Parathyroid adenoma (tissue), 2 donors: ENCODE results near the gene SYNJ2.

Source experiments
- H2AFZ ChIP-seq: fragments of 300-600 bp; sonication (generic); one replicate; pipeline ENCODE4 v1.7.0; 2017; ENCODE audit warnings: antibody characterized with exemption, mild to moderate bottlenecking
- H3K27ac ChIP-seq: fragments of 300-600 bp; sonication (generic); one replicate; pipeline ENCODE4 v1.7.0; 2017
- H3K27me3 ChIP-seq: fragments of 300-600 bp; sonication (generic); one replicate; pipeline ENCODE4 v1.7.0; 2017; ENCODE audit warnings: low read length; ENCODE audit not compliant: control insufficient read depth, insufficient read depth
- H3K36me3 ChIP-seq: fragments of 300-600 bp; sonication (generic); one replicate; pipeline ENCODE4 v1.7.0; 2017; ENCODE audit warnings: low read length; ENCODE audit not compliant: control insufficient read depth, insufficient read depth
- H3K4me1 ChIP-seq: fragments of 300-600 bp; sonication (generic); one replicate; pipeline ENCODE4 v1.7.0; 2017; ENCODE audit warnings: control low read depth
- H3K4me2 ChIP-seq: fragments of 300-600 bp; sonication (generic); one replicate; pipeline ENCODE4 v1.7.0; 2017; ENCODE audit warnings: low read length
- H3K4me3 ChIP-seq: fragments of 300-600 bp; sonication (generic); one replicate; pipeline ENCODE4 v1.7.0; 2017; ENCODE audit warnings: low read depth, low read length
- H3K79me2 ChIP-seq: fragments of 300-600 bp; sonication (generic); one replicate; pipeline ENCODE4 v1.7.0; 2017; ENCODE audit warnings: control low read depth
- H3K9ac ChIP-seq: fragments of 300-600 bp; sonication (generic); one replicate; pipeline ENCODE4 v1.7.0; 2017; ENCODE audit warnings: mild to moderate bottlenecking
- H3K9me3 ChIP-seq: fragments of 300-600 bp; sonication (generic); one replicate; pipeline ENCODE4 v1.7.0; 2017; ENCODE audit warnings: low read length; ENCODE audit not compliant: control insufficient read depth
- TF ChIP-seq, protein P1 (sequence below): fragments of 300-600 bp; sonication (generic); IDR thresholded peaks from one replicate; pipeline ENCODE4 v1.7.0; 2017; ENCODE audit warnings: antibody characterized with exemption, mild to moderate bottlenecking
- donor health status: primary hyperparathyroidism.

The SYNJ2 gene

DNA sequence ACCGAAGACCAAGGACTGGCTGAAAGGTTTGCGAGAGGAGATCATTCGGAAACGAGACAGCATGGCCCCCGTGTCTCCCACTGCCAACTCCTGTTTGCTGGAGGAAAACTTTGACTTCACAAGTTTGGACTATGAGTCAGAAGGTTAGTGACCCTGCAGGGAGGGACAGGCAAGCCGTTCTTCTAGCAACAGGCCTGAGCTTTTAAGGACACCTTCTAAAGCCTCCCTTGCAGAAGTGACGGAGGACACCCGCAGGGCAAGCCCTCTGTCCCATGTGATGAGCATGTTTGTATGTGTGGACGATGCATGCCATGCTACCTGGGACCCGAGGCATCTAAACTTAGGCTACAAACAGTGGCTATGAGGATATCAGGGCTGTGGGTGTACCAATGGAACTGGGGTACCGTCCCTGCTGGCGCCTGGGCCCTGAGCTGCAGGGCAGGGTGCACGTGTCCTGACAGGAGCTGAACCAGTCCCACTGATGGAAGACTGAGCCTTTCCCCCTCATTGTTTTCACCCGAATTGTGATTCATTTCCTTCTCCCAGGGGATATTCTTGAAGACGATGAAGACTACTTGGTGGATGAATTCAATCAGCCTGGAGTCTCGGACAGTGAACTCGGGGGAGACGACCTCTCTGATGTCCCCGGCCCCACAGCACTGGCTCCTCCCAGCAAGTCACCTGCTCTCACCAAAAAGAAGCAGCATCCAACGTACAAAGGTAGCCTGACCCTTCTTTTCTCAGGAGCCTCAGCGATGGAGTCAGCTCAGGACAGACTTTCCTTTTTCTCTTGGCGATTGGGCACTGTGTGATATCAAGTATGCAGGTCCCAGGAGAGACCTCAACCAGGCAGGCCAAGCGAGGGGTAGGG is 102.0 kb downstream of the SYNJ2 start:
- no peaks in the 10 kb centered on the region for H3K36me3 ChIP-seq
- H3K4me2 ChIP-seq: no peak overlapping the region
- H3K4me3 ChIP-seq: no peak overlapping the region
- TF ChIP-seq, protein P1, sequence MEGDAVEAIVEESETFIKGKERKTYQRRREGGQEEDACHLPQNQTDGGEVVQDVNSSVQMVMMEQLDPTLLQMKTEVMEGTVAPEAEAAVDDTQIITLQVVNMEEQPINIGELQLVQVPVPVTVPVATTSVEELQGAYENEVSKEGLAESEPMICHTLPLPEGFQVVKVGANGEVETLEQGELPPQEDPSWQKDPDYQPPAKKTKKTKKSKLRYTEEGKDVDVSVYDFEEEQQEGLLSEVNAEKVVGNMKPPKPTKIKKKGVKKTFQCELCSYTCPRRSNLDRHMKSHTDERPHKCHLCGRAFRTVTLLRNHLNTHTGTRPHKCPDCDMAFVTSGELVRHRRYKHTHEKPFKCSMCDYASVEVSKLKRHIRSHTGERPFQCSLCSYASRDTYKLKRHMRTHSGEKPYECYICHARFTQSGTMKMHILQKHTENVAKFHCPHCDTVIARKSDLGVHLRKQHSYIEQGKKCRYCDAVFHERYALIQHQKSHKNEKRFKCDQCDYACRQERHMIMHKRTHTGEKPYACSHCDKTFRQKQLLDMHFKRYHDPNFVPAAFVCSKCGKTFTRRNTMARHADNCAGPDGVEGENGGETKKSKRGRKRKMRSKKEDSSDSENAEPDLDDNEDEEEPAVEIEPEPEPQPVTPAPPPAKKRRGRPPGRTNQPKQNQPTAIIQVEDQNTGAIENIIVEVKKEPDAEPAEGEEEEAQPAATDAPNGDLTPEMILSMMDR: no peak
- no peaks in the 10 kb centered on the region for H3K79me2 ChIP-seq
- no peak overlapping the region for H2AFZ ChIP-seq
- no peak overlapping the region for H3K9ac ChIP-seq
- no peak overlapping the region for H3K27ac ChIP-seq
- no peaks in the 10 kb centered on the region for H3K27me3 ChIP-seq
- H3K4me1 ChIP-seq: no peaks in the 10 kb centered on the region
- no peaks in the 10 kb centered on the region for H3K9me3 ChIP-seq

GRCh38 chr6:158085261-158086053 is 103.8 kb downstream of the SYNJ2 start:
- H3K9ac ChIP-seq: no peak overlapping the region
- H3K36me3 ChIP-seq: no peaks in the 10 kb centered on the region
- no peak overlapping the region for H3K4me2 ChIP-seq
- no peak overlapping the region for H2AFZ ChIP-seq
- TF ChIP-seq, protein P1: no peak
- no peaks in the 10 kb centered on the region for H3K79me2 ChIP-seq
- no peak overlapping the region for H3K27ac ChIP-seq
- H3K4me3 ChIP-seq: no peak overlapping the region
- no peaks in the 10 kb centered on the region for H3K4me1 ChIP-seq
- H3K9me3 ChIP-seq: no peaks in the 10 kb centered on the region
- H3K27me3 ChIP-seq: no peaks in the 10 kb centered on the region

- Histone ChIP-seq H3K9me3 (no peaks in the 10 kb centered on the region), H3K36me3 (no peaks in the 10 kb centered on the region), H3K9ac (no peak overlapping the region), H2AFZ (no peak overlapping the region), H3K27me3 (no peaks in the 10 kb centered on the region), H3K79me2 (no peaks in the 10 kb centered on the region), H3K4me2 (no peak overlapping the region), H3K27ac (no peak overlapping the region), H3K4me3 (no peak overlapping the region), H3K4me1 (no peaks in the 10 kb centered on the region)
- TF ChIP-seq, protein P1: no peak
Measured at GRCh38 chr6:158086054-158086503, 104.4 kb downstream of the SYNJ2 start.

DNA sequence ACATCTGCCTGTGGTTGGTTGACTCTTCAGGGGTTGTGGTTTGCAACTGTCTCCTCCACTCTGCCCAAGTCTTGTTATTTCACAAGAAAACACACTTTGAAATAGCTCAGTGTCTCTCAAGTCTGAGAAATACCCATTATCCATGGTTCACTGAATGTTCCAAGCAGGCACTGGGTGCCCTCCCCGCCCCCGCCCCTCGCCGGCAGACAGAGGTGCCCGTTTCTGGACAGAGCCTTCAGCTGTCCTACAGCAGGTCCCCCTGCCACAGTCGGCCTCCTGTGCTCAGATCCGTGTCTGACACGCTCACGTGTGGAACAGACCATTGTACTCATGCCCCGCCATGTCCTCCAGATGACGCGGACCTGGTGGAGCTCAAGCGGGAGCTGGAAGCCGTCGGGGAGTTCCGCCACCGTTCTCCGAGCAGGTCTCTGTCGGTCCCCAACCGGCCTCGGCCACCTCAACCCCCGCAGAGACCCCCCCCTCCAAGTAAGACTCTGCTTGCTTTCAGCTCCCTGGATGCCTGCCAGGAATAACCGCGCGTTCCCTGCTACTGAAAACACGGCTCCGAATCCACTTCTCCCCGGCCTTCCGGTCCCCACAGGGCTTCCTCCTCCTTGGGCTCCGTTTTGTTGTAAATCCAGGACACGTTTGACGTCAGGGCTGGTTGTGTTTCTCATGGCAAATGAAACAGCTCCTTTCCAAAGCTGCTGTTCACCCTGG is 105.0 kb downstream of the SYNJ2 start:
- TF ChIP-seq, protein P1: no peak
- Histone ChIP-seq H3K4me1 (no peaks in the 10 kb centered on the region), H2AFZ (no peak overlapping the region), H3K4me3 (no peak overlapping the region), H3K4me2 (no peak overlapping the region), H3K27me3 (no peaks in the 10 kb centered on the region), H3K27ac (no peak overlapping the region), H3K36me3 (no peaks in the 10 kb centered on the region), H3K9ac (no peak overlapping the region), H3K9me3 (no peaks in the 10 kb centered on the region), H3K79me2 (no peaks in the 10 kb centered on the region)
